GM18873 (cell line): Measurements from ENCODE around the gene APLN.

Source experiments
- ATAC-seq: cut with Tn5 transposase; IDR thresholded peaks from one replicate; pipeline ENCODE4 v1.9.1; 2021; ENCODE audit warnings: mild to moderate bottlenecking, moderate library complexity, moderate number of reproducible peaks; ENCODE audit not compliant: unreplicated experiment, low FRiP score

The APLN gene

GRCh38 chrX:129654652-129655546 is at the start of gene APLN:
TSS of gene APLN (minus strand) at chrX:129654956. CDS start at chrX:129654630, 326 bp downstream.
- ATAC-seq, result no peak

GRCh38 chrX:129704491-129704890 is 49.7 kb upstream of the APLN start:
- no peak for ATAC-seq

- no peak for ATAC-seq
Observed at GRCh38 chrX:129701624-129702069, 46.9 kb upstream of the APLN start.

DNA sequence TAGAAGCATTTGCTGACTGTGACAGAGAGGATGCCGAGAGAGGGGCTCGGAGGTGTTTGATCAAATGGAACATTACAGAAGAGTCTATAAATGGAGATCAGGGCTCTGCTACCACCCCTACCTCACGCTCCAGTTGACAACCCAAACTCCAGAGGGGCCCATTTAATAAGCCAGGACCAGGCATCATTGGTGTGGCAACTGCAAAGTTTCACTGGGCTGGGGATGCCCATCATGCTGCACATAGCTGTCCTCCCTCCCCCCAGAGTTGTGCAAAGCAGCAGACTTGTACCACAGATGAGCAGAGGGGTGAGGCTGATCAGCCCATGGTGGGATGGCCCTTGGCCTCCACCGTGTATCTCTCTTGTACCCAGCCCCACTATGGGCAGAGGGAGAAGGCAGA is 45.8 kb upstream of the APLN start:
- ATAC-seq, result no peak

GRCh38 chrX:129698150-129698549 is 43.4 kb upstream of the APLN start:
- ATAC-seq, result no peak

- no peak for ATAC-seq
Observed at GRCh38 chrX:129697204-129697829, 42.6 kb upstream of the APLN start.

DNA sequence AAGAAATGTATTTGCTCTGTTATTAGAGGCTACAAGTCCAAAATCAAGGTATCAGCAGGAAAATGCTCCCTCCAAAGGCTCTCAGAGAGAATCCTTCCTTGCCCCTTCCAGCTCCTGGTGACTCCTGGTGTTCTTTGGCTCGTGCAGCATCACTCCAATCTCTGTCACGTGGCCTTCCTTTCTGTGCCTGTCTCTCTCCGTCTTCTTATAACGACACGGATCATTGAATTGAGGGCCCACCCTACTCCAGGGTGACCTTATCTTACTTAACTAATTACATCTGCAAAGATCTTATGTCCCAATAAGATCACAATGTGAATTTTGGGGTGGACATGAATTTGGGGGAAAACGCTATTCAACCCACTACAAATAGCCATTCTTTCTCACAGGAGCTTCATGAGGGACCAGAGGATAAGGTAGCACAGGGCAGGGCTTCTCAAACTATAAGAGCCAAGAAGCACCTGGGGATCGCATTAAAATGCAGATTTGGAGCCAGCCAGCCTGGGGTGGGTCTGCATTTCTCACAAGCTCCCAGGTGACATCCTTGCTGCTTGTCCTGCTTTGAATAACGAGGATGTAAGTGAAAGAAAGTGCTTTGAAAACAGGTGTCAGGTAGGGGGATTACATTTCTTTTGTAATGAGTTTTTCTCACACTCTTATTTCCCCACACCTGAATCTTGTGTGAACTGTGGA is 41.9 kb upstream of the APLN start:
- ATAC-seq, result no peak

DNA sequence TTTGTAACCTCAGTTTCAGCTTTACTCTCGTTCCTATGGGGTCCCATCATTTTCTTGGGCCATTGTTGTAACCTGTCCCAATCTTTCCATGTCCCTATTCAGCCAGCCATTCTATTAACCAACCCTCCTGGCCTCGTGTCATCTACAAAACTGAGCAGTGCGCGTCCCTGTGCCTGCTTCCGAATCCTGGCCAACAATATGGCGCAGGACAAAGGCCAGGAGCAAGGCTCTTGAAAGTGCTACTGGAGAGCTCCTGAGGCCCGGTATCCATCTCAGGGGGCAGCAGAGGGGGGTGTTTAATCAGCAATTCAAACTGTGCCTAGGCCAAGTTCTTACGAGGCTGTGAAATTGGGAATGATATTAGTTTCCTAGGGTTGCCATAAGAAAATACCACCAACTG is 41.2 kb upstream of the APLN start:
- ATAC-seq, result no peak

- ATAC-seq, result no peak
Observed at GRCh38 chrX:129695535-129695934, 40.8 kb upstream of the APLN start.

- no peak for ATAC-seq
Observed at GRCh38 chrX:129694805-129695204, 40.0 kb upstream of the APLN start.

GRCh38 chrX:129693354-129693753 is 38.6 kb upstream of the APLN start:
- no peak for ATAC-seq

DNA sequence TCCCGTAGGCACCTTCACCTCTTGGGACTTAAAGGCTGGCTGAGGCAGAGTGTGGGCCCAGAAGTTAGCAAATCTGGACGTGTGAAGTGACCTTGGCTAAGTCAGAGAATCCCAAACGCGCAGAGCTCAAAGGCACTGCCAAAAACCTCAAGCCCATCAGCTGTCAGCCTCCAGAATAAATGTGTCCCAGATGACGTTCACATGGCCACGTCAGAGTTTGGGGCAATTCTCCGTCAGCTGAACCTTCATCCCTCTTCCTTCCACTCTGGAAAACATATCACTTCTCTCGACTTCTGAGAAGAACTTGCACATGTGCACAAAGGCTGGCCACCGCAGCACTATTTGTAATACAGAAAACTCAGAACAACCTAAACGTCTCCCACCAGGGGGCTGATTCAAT is 35.7 kb upstream of the APLN start:
- no peak for ATAC-seq

- no peak for ATAC-seq
Observed at GRCh38 chrX:129689796-129690195, 35.0 kb upstream of the APLN start.

- ATAC-seq, result no peak
Observed at GRCh38 chrX:129688097-129688496, 33.3 kb upstream of the APLN start.

- no peak for ATAC-seq
Observed at GRCh38 chrX:129686422-129686948, 31.7 kb upstream of the APLN start.

DNA sequence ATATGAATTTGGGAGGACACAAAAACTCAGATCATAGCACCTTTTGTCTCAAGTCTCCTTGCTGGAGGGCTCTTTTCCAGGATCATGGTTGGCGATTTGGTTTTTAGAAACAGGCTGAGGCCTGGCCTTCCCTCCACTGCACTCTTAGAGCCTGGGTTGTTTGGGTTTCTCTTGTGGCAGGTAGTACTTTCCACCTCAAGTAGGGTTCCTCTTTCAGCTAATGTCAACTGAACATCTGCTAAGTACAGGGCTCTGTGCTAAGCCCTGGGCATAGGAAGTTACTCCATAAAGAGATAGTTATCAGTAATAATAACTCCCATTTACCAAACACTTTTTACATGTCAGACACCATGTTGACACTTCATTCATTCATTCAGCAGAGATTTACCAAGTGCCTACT is 28.2 kb upstream of the APLN start:
- no peak for ATAC-seq

GRCh38 chrX:129679901-129680300 is 25.1 kb upstream of the APLN start:
- ATAC-seq, result no peak

GRCh38 chrX:129678614-129679195 is 23.9 kb upstream of the APLN start:
- no peak for ATAC-seq

GRCh38 chrX:129667412-129667811 is 12.7 kb upstream of the APLN start:
- ATAC-seq, result no peak

GRCh38 chrX:129665916-129666644 is 11.3 kb upstream of the APLN start:
- ATAC-seq, result no peak
